CD4-positive, alpha-beta T cell treated with Interleukin-6 for 4 hours (primary cell): ENCODE data around the gene GXYLT2.

Source experiments
- DNase-seq: peaks from one replicate; pipeline ENCODE4 v3.0.0-alpha.2; 2020; ENCODE audit warnings: mixed read lengths

Gene GXYLT2

DNA sequence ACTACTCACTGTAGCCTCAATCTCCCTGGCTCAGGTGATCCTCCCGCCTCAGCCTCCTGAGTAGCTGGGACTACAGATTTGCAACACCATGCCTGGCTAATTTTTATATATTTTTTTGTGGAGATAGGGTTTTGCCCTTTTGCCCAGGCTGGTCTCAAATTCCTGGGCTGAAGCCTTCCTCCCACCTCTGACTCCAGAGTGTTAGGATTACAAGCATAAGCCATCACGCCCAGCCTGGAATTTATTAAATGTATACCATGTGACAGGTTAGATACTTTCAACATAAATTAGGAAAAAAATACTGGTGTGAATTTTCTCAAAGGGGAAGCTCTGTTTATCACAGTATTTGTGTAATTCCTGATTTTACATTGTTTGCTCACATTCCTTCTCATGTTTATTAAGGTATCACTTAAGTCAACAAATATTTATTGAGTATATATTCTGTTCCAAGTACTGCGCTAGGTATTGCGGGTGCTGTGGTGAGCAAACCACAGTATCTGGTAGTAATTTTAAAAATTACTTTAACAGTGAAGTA is 133.5 kb downstream of the GXYLT2 start:
- DNase-seq: no peak

DNA sequence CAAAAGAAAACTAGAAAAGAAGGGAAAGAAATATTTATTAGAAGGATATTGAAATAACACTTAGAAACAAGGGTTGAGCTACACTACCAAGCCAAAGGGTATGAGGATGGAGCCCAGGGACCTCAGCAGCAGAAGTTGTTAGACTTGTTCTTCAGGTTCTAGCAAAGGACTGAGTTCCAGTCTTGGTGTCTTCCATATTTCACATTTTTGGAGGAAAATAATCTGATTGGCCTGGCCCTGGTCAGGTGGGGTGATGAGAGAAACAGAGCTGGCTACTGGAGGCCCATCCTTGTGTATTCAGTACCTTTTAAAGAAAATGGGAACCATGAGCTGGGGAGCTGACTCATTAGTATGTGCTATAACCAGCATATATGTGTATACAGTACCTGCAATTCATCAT is 137.0 kb downstream of the GXYLT2 start:
- DNase-seq: no peak

DNA sequence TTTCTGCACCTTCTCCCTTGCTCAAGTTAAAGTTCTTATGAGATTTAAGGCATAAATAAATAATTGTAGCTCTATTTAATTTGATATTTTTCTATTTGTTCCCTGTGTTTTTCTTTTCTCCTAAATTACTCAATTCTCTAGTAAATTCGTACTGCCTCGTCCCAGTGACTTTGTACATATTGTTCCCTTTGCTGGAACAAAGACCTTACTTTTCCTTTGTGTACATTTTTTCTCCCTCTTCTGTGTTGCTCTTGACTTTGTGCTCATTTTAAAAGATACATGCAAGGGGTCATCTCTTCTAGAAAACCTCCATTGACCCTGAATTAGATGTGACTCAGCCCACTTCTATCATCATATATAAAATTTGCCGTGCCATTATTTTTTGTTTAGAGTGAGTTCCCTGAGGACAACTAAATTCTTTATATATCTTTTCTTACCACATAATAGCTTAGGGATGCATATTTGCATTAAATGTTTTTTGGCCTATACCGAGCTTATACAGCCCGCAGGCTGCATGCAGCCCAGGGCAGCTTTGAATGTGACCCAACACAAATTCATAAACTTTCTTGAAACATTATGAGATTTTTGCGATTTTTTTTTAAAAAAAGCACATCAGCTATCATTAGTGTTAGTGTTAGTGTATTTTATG is 138.4 kb downstream of the GXYLT2 start:
- DNase-seq: no peak
